Measurements from ENCODE around the gene PHKG2.

PHKG2 gene

GRCh38 chr16:30777591-30778297 lies 29.5 kb downstream of the PHKG2 start:
- DNase-seq: no peak

- no peak for DNase-seq
These were observed 30.5 kb downstream of the PHKG2 start for GRCh38 chr16:30778549-30779244.

DNA sequence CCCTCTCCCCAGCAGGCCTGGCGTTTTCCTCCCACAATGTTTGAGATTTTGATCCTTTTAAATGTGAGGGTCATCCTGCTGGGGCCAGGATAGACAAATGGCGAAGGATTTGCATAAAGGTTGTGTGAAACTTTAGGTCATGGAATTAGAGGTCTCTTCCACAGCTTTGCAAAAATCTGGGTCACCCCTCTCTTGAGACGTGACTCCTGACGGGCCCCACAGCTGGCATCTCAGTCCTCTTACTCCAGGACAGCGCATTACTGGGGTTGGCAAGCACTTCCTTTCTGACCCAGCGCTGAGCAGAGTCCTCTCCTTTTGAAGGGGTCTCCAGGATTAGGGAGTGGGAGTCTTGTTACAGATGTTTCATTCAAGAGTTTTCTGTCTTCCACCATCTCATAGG lies 31.4 kb downstream of the PHKG2 start:
- DNase-seq: no peak

DNA sequence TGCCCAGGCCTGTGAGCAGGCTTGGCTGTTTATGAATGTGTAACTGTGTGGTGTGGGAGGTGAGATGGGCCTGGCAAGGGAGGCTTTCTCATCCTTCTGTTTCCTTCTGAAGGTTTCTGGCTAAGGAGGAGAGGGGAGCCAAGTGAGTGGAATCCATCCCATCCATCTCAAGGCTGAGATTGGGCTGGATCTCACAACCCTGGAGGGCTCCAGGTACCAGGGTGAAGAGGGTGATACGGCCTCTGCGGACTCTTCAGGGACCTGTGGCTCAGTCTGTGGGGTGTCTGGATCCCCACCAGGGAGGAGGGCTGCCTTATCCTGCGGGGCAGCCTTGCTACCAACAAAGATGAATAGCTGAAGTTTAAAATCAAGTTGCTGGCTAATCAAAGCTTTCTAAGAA lies 31.8 kb downstream of the PHKG2 start:
- no peak for DNase-seq

DNA sequence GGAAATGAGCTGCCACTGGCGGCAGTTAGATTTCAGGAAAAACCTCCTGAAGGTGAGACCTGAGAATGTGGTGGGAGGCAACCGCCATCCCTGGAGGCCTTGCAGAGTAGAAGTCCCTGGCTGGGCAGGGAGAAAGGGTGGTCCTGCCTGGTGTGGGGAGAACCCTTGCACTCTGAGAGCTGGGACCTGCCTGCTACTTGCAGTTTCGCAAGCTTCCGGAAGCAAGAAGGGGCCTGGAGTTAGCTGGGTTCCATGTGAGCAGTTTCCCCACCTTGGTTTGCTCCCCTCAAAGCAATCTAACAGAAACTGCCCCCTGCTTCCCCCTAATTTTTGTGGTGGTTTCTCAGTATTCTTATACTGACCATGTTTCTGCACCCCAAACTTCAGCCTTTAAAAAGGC lies 32.3 kb downstream of the PHKG2 start:
- no peak for DNase-seq

DNA sequence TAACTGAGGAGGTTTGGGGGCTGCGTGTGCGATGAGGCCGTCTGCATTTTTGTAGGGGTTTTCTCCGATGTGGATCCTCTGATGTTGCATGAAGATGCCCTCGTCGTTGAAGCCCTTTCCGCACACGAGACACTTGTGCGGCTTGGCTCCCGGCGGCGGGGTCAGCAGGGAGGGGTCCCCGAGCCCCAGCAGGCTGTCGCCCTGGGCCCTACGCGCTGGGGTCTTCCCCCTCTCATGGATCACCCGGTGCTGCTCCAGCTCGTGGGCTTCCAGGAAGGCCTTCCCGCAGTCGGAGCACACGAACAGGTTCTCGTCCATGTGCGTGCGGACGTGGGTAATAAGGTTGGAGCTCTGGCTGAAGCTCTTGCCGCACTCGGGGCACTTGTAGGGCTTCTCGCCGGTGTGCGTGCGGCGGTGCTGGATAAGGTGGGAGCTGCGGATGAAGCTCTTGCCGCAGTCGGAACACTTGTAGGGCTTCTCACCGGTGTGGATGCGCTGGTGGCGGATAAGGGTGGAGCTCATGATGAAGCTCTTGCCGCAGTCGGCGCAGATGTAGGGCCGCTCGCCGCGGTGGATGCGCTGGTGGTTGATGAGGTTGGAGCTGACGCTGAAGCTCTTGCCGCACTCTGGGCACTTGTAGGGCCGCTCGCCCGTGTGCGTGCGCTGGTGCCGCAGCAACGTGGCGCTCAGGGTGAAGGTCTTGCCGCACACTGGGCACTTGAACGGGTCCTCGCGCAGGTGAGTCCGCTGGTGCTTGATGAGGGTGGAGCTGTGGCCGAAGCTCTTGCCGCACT lies 34.5 kb downstream of the PHKG2 start:
- DNase-seq: no peak

DNA sequence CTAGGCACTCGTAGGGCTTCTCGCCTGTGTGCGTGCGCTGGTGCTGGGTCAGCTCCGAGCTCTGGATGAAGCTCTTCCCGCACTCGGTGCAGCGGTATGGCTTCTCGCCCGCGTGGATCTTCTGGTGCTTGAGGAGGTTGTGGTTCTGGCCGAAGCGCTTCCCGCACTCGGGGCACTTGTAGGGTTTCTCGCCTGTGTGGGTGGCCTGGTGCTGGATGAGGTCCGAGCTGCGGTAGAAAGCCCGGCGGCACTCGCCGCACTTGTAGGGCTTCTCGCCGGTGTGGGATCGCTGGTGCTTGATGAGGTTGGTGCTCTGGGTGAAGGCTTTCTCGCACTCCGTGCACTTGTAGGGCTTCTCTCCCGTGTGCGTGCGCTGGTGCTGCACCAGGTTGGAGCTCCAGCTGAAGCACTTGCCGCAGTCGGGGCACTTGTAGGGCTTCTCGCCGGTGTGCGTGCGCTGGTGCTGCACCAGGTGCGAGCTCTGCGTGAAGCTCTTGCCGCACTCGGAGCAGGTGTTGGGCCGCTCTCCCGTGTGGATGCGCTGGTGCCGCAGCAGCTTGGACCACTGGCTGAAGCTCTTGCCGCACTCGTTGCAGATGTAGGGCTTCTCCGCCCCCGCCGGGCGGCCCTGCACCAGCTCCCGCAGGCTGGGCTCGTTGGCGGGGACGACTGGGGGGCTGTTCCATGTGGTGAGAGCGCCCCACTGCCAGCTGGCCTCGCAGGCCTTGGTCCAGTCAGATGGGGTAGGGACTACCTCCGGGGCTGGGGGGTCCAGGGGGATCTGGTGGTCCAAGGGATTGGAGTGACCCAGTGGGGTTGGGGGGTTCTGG lies 35.3 kb downstream of the PHKG2 start:
- no peak for DNase-seq

DNA sequence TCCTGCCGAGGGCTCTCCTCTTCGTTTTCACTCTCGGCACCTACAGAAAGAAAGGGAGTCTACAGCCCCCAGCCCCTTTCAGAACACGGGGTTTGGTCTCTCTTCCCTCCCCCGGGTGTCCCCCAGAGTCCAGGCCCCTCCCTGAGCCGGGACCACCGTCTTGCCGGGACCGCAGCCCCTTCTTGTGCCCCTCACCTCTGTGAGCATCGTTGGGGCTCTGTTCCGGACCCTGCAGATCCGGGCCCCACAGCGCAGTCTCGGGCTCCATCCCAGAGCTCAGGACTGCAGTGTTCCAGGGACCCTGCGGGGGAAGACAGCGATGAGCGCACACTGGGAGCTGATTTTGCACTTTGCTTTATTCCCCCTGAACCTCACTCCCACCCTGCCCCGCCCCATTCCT lies 36.0 kb downstream of the PHKG2 start:
- DNase-seq: no peak

GRCh38 chr16:30785126-30786106 lies 37.2 kb downstream of the PHKG2 start:
- DNase-seq: no peak

- DNase-seq: peak; percentile 19
These were observed 38.1 kb downstream of the PHKG2 start for GRCh38 chr16:30786115-30786935.

- peak; percentile 52 for DNase-seq
These were observed 38.8 kb downstream of the PHKG2 start, which contains the start of gene ZNF629 for GRCh38 chr16:30786936-30787612. TSS of gene ZNF629 (minus strand) at chr16:30787205. CDS start at chr16:30784482, 2,723 bp downstream.

DNA sequence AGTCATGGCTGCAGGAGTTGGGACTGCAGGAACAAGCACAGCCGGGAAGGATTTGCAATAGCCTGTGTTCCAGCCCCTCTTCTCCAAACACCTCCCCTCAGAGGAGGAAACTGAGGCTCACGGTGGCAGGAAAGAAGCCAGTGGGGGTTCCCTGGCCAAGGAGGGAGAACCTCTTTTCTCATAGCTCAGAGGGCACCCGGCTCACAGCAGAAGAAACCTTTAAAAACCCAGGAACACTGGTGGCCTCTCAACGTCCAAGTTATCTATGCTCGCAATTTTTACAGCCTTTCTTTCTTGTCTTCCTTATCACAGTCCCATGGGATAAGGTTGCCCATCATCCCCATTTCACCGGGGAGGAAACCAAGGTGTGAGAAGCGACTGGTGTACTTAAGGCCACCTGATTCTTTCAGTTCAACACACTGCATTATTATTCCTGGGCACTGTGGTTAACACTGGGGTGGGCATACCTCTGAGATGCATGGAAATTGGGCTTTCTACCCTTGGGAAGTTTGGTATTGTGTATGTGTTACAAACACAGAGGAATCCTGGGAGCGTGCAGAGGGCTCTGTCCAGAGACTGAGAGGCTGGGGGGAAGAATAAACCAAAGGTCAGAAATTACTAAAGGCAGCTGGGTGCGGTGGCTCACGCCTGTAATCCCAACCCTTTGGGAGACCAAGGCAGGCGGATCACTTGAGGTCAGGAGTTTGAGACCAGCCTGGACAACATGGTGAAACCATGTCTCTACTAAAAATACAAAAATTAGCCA lies 39.6 kb downstream of the PHKG2 start:
- no peak for DNase-seq

DNA sequence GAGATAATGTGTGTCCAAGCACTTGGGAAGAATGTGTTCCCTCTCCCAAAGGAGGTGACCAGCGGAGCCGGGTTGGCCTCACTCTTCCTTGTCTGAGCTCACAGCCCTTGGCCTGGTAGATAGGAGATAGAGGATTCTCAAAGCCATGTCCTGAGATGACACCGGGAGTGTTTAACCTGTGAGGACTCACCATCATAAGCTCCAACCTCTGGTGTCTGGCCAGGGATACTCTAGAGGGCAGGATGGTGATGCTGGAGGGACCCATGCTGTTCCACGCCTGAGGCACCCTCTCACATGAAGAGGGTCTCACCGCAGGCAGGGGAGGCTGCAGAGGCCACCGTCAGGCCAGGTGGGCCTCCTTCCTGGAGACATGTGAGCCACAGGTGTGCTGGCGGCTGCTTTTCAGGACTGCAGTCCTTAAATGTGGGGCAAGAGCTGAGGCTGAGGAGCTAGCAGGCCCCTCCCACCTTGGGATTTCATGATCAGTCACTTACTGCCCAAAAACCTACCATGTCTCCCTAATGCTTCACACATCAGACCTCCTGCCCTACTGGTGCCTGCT lies 45.4 kb downstream of the PHKG2 start:
- DNase-seq: no peak

- no peak for DNase-seq
These were observed 46.4 kb downstream of the PHKG2 start for GRCh38 chr16:30794634-30795033.

GRCh38 chr16:30797670-30798309 lies 49.6 kb downstream of the PHKG2 start:
- DNase-seq: no peak
